ENCODE data around the gene ABCA4.

DNA sequence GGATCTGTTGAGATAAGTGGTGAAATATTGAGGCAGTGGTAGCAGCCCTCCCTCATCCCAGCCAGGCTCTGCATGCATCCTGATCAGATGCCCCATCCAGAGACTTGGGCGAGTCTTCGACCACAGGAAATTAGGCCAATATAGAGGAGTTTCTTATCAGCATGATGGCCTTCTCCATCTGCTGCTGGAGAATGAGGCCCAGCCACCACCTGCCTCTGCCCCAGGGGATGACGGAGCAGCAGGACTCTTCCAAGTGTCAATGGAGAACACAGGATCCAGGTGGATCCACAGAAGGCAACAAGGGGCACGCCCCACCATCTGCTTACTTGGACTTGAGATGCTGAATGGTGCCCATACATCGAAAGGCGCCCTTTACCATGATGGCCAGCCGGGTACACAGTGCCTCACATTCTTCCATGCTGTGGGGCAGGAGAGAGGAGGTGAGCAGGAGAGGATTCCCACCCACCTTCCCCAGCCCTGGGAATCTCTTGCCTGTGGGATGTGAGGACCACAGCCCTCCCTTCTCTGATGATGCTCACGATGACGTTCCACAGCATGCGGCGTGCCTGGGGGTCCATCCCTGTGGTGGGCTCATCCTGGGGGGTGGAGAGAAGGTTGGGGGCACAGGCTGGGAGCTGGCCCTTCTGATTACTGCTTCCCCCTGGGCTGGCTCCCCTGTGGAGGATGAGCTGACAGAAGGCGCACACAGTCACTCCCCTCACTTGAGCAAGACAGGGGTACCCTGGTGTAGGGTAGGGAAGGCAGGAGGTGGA is 120.3 kb downstream of the ABCA4 start:
- TF ChIP-seq, protein P1, sequence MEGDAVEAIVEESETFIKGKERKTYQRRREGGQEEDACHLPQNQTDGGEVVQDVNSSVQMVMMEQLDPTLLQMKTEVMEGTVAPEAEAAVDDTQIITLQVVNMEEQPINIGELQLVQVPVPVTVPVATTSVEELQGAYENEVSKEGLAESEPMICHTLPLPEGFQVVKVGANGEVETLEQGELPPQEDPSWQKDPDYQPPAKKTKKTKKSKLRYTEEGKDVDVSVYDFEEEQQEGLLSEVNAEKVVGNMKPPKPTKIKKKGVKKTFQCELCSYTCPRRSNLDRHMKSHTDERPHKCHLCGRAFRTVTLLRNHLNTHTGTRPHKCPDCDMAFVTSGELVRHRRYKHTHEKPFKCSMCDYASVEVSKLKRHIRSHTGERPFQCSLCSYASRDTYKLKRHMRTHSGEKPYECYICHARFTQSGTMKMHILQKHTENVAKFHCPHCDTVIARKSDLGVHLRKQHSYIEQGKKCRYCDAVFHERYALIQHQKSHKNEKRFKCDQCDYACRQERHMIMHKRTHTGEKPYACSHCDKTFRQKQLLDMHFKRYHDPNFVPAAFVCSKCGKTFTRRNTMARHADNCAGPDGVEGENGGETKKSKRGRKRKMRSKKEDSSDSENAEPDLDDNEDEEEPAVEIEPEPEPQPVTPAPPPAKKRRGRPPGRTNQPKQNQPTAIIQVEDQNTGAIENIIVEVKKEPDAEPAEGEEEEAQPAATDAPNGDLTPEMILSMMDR (tag by site-specific recombination; IDR thresholded peaks at IDR 0.05) = no peak
- TF ChIP-seq, protein P2, sequence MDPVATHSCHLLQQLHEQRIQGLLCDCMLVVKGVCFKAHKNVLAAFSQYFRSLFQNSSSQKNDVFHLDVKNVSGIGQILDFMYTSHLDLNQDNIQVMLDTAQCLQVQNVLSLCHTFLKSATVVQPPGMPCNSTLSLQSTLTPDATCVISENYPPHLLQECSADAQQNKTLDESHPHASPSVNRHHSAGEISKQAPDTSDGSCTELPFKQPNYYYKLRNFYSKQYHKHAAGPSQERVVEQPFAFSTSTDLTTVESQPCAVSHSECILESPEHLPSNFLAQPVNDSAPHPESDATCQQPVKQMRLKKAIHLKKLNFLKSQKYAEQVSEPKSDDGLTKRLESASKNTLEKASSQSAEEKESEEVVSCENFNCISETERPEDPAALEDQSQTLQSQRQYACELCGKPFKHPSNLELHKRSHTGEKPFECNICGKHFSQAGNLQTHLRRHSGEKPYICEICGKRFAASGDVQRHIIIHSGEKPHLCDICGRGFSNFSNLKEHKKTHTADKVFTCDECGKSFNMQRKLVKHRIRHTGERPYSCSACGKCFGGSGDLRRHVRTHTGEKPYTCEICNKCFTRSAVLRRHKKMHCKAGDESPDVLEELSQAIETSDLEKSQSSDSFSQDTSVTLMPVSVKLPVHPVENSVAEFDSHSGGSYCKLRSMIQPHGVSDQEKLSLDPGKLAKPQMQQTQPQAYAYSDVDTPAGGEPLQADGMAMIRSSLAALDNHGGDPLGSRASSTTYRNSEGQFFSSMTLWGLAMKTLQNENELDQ (tag by site-specific recombination; IDR thresholded peaks at IDR 0.05; ENCODE audit: low read depth) = no peak
- TF ChIP-seq ZNF473 (tag by site-specific recombination; IDR thresholded peaks at IDR 0.05) = no peak
- TF ChIP-seq, protein P3, sequence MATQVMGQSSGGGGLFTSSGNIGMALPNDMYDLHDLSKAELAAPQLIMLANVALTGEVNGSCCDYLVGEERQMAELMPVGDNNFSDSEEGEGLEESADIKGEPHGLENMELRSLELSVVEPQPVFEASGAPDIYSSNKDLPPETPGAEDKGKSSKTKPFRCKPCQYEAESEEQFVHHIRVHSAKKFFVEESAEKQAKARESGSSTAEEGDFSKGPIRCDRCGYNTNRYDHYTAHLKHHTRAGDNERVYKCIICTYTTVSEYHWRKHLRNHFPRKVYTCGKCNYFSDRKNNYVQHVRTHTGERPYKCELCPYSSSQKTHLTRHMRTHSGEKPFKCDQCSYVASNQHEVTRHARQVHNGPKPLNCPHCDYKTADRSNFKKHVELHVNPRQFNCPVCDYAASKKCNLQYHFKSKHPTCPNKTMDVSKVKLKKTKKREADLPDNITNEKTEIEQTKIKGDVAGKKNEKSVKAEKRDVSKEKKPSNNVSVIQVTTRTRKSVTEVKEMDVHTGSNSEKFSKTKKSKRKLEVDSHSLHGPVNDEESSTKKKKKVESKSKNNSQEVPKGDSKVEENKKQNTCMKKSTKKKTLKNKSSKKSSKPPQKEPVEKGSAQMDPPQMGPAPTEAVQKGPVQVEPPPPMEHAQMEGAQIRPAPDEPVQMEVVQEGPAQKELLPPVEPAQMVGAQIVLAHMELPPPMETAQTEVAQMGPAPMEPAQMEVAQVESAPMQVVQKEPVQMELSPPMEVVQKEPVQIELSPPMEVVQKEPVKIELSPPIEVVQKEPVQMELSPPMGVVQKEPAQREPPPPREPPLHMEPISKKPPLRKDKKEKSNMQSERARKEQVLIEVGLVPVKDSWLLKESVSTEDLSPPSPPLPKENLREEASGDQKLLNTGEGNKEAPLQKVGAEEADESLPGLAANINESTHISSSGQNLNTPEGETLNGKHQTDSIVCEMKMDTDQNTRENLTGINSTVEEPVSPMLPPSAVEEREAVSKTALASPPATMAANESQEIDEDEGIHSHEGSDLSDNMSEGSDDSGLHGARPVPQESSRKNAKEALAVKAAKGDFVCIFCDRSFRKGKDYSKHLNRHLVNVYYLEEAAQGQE (tag by site-specific recombination; IDR thresholded peaks at IDR 0.05) = no peak
- no peak for TF ChIP-seq SCRT2 (tag by site-specific recombination; IDR thresholded peaks at IDR 0.05)
- no peak for TF ChIP-seq GLIS2 (tag by site-specific recombination; IDR thresholded peaks at IDR 0.05)
- TF ChIP-seq, protein P4, sequence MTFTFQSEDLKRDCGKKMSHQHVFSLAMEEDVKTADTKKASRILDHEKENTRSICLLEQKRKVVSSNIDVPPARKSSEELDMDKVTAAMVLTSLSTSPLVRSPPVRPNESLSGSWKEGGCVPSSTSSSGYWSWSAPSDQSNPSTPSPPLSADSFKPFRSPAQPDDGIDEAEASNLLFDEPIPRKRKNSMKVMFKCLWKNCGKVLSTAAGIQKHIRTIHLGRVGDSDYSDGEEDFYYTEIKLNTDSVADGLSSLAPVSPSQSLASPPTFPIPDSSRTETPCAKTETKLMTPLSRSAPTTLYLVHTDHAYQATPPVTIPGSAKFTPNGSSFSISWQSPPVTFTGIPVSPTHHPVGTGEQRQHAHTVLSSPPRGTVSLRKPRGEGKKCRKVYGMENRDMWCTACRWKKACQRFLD (tag by site-specific recombination; IDR thresholded peaks at IDR 0.05) = no peak
- TF ChIP-seq ZNF311 (tag by site-specific recombination; IDR thresholded peaks at IDR 0.05; ENCODE audit: borderline replicate concordance) = no peak
- no peak for TF ChIP-seq ZNF335 (tag by site-specific recombination; conservative IDR thresholded peaks at IDR 0.05)
- TF ChIP-seq ZNF121 (tag by site-specific recombination; IDR thresholded peaks at IDR 0.05) = no peak
- TF ChIP-seq, protein P5, sequence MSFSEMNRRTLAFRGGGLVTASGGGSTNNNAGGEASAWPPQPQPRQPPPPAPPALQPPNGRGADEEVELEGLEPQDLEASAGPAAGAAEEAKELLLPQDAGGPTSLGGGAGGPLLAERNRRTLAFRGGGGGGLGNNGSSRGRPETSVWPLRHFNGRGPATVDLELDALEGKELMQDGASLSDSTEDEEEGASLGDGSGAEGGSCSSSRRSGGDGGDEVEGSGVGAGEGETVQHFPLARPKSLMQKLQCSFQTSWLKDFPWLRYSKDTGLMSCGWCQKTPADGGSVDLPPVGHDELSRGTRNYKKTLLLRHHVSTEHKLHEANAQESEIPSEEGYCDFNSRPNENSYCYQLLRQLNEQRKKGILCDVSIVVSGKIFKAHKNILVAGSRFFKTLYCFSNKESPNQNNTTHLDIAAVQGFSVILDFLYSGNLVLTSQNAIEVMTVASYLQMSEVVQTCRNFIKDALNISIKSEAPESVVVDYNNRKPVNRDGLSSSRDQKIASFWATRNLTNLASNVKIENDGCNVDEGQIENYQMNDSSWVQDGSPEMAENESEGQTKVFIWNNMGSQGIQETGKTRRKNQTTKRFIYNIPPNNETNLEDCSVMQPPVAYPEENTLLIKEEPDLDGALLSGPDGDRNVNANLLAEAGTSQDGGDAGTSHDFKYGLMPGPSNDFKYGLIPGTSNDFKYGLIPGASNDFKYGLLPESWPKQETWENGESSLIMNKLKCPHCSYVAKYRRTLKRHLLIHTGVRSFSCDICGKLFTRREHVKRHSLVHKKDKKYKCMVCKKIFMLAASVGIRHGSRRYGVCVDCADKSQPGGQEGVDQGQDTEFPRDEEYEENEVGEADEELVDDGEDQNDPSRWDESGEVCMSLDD (tag by site-specific recombination; IDR thresholded peaks at IDR 0.05) = no peak

All from HEK293 (cell line).